ENCODE data around the gene GPR34. TPM values are rescaled to one million over a fixed set of nuclear protein-coding genes. Genes with fewer than 3 reads are reported as not detected.

The GPR34 gene
- total RNA-seq, 4 donors from 2014 or later, result 3.4 to 12.1 (median 8.5) TPM

GRCh38 chrX:41721590-41721989 lies 32.8 kb downstream of the GPR34 start:
- Histone ChIP-seq H3K27me3 (no peaks in the 10 kb centered on the region), H3K9me3 (no peaks in the 10 kb centered on the region), H3K27ac (no peak overlapping the region), H3K4me3 (replicated peaks in 1 of 3) (no peak overlapping the region), H3K4me1 (no peaks in the 10 kb centered on the region), H3K36me3 (no peaks in the 10 kb centered on the region)
- no peak for DNase-seq
- intact Hi-C loops (cut with DNase I), result no loop called here
- 95 to 100% methylated on average over 1 of the region's 1 CpG for WGBS, 2 donors
- TF ChIP-seq POLR2A (IDR thresholded peaks at IDR 0.05), result no peak
- TF ChIP-seq CTCF (IDR thresholded peaks at IDR 0.05), result no peak

GRCh38 chrX:41722214-41722613 lies 33.4 kb downstream of the GPR34 start:
- TF ChIP-seq POLR2A (IDR thresholded peaks at IDR 0.05) (no peak), CTCF (IDR thresholded peaks at IDR 0.05) (no peak)
- H3K27ac ChIP-seq, result no peak overlapping the region
- no peaks in the 10 kb centered on the region for H3K36me3 ChIP-seq
- no peaks in the 10 kb centered on the region for H3K27me3 ChIP-seq
- no peaks in the 10 kb centered on the region for H3K4me1 ChIP-seq
- no peak overlapping the region for H3K4me3 ChIP-seq (replicated peaks in 1 of 3)
- 100% methylated on average over 3 of the region's 3 CpGs for WGBS, 2 donors
- intact Hi-C loops (cut with DNase I), result no loop called here
- DNase-seq, result no peak
- no peaks in the 10 kb centered on the region for H3K9me3 ChIP-seq

GRCh38 chrX:41722816-41723618 lies 34.2 kb downstream of the GPR34 start:
- no peak overlapping the region for H3K4me3 ChIP-seq (replicated peaks in 1 of 3)
- TF ChIP-seq CTCF (IDR thresholded peaks at IDR 0.05), result no peak
- TF ChIP-seq POLR2A (IDR thresholded peaks at IDR 0.05), result no peak
- H3K9me3 ChIP-seq, result no peaks in the 10 kb centered on the region
- no peaks in the 10 kb centered on the region for H3K36me3 ChIP-seq
- no peak overlapping the region for H3K27ac ChIP-seq
- DNase-seq, result no peak
- H3K27me3 ChIP-seq, result no peaks in the 10 kb centered on the region
- WGBS, 2 donors, result 88 to 92% methylated on average over 3 of the region's 3 CpGs
- intact Hi-C loops (cut with DNase I), result no loop called here
- H3K4me1 ChIP-seq, result no peaks in the 10 kb centered on the region

- WGBS, 2 donors, result 61 to 82% methylated on average over 2 of the region's 2 CpGs
- DNase-seq, result no peak
- Histone ChIP-seq H3K27ac (no peak within 1 kb of the TSS), H3K4me3 (replicated peaks in 1 of 3) (no peak within 1 kb of the TSS), H3K36me3 (no peaks in the 10 kb centered on the region), H3K9me3 (no peaks in the 10 kb centered on the region), H3K27me3 (no peaks in the 10 kb centered on the region), H3K4me1 (no peaks in the 10 kb centered on the region)
- TF ChIP-seq CTCF (IDR thresholded peaks at IDR 0.05), result no peak
- no peak for TF ChIP-seq POLR2A (IDR thresholded peaks at IDR 0.05)
- intact Hi-C loops (cut with DNase I), result no loop called here
Measured at GRCh38 chrX:41723826-41724225, 35.1 kb downstream of the GPR34 start, which contains the start of gene GPR82. TSS of gene GPR82 (plus strand) at chrX:41724181. CDS start at chrX:41727027, 2,846 bp downstream.

- Histone ChIP-seq H3K36me3 (no peaks in the 10 kb centered on the region), H3K27me3 (no peaks in the 10 kb centered on the region), H3K27ac (no peak overlapping the region), H3K4me1 (no peaks in the 10 kb centered on the region), H3K9me3 (no peaks in the 10 kb centered on the region), H3K4me3 (replicated peaks in 1 of 3) (no peak overlapping the region)
- TF ChIP-seq CTCF (IDR thresholded peaks at IDR 0.05) (no peak), POLR2A (IDR thresholded peaks at IDR 0.05) (no peak)
- DNase-seq, result no peak
- 87 to 94% methylated on average over 3 of the region's 3 CpGs for WGBS, 2 donors
- intact Hi-C loops (cut with DNase I), result no loop called here
Measured at GRCh38 chrX:41728125-41728524, 39.4 kb downstream of the GPR34 start.
